NCI-H2196 (cell line): ENCODE results near the gene IL17C.

ENCODE experiments used
- DNase-seq: peaks from one replicate; lab custom pipeline; 2025; ENCODE audit not compliant: unreplicated experiment; lab: John Stamatoyannopoulos, UW

The IL17C gene

GRCh38 chr16:88684569-88685155 lies 46.3 kb downstream of the IL17C start:
- no peak for DNase-seq

- no peak for DNase-seq
Measured at GRCh38 chr16:88685156-88686061, 47.0 kb downstream of the IL17C start.

- DNase-seq: peak; percentile 37
Measured at GRCh38 chr16:88686062-88686438, 47.7 kb downstream of the IL17C start.

GRCh38 chr16:88686439-88687253 lies 48.3 kb downstream of the IL17C start, which contains the start of gene SNAI3:
Gene SNAI3, minus strand, starts transcription at chr16:88686507. Its CDS starts 101 bp downstream, at chr16:88686406.
- peak; percentile 73 for DNase-seq

GRCh38 chr16:88687254-88687576 lies 48.8 kb downstream of the IL17C start:
- no peak for DNase-seq

GRCh38 chr16:88687676-88688012 lies 49.3 kb downstream of the IL17C start:
- no peak for DNase-seq

- DNase-seq: peak; percentile 61
Measured at GRCh38 chr16:88688013-88688778, 49.8 kb downstream of the IL17C start.
